Measurements from ENCODE around the gene SMPDL3B.
"Not testable (repeated sequence)": the region's sequence is repeated elsewhere in the genome, so short reads cannot be mapped to it uniquely, and the experiment has no call there.

Gene SMPDL3B

GRCh38 chr1:27971674-27972073 lies 36.9 kb downstream of the SMPDL3B start:
- peak; percentile 23 for DNase-seq

GRCh38 chr1:27972141-27972540 lies 37.3 kb downstream of the SMPDL3B start:
- DNase-seq, result no peak

GRCh38 chr1:27973771-27974416 lies 39.1 kb downstream of the SMPDL3B start:
- DNase-seq, result no peak

- DNase-seq, result no peak
Observed at GRCh38 chr1:27974417-27974781, 39.6 kb downstream of the SMPDL3B start.

GRCh38 chr1:27979151-27979858 lies 44.5 kb downstream of the SMPDL3B start:
- DNase-seq, result peak; percentile 69

- no peak for DNase-seq
Observed at GRCh38 chr1:27979859-27980201, 45.0 kb downstream of the SMPDL3B start.

GRCh38 chr1:27980216-27980845 lies 45.5 kb downstream of the SMPDL3B start:
- peak; percentile 42 for DNase-seq

GRCh38 chr1:27981145-27981544 lies 46.3 kb downstream of the SMPDL3B start:
- DNase-seq, result peak; percentile 21

GRCh38 chr1:27990920-27991537 lies 56.2 kb downstream of the SMPDL3B start:
- DNase-seq, result no peak

- no peak for DNase-seq
Observed at GRCh38 chr1:27992276-27992675, 57.5 kb downstream of the SMPDL3B start.

- no peak for DNase-seq
Observed at GRCh38 chr1:27993241-27993640, 58.4 kb downstream of the SMPDL3B start.

GRCh38 chr1:27994060-27994459 lies 59.3 kb downstream of the SMPDL3B start:
- DNase-seq, result no peak

- DNase-seq, result not testable (repeated sequence)
Observed at GRCh38 chr1:27994526-27994925, 59.7 kb downstream of the SMPDL3B start.

GRCh38 chr1:27999055-27999454 lies 64.3 kb downstream of the SMPDL3B start:
- no peak for DNase-seq

GRCh38 chr1:28002600-28002999 lies 67.8 kb downstream of the SMPDL3B start:
- no peak for DNase-seq

GRCh38 chr1:28003117-28003516 lies 68.3 kb downstream of the SMPDL3B start:
- not testable (repeated sequence) for DNase-seq
